Raji (cell line): ENCODE results near the gene NPSR1.

Source experiments
- POLR2A ChIP-seq: IDR thresholded peaks from 2 replicates; pipeline ENCODE4 v1.6.1; 2011; ENCODE audit warnings: low read depth, low read length, control low read depth; ENCODE audit not compliant: insufficient read depth

NPSR1 gene

DNA sequence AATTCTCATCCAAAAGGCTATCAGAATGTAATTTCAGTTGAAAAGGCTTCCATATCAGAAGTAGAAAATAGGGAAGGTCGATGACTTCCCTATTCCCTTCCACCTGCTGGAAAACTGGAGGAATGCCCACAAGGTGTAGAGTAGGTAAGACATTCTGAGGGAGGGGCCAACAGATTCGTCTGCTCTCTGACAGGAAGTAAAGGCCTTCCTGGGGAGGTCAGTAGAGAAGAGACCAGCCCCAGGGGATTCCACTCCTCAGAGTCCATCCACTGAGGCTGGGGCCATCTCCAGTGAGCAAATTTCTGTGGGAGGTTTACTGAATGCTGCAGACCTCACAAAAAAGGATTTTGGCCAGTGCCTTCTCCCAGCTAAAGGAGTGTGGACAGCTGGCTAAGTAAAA lies 19.5 kb downstream of the NPSR1 start:
- TF ChIP-seq POLR2A = no peak

DNA sequence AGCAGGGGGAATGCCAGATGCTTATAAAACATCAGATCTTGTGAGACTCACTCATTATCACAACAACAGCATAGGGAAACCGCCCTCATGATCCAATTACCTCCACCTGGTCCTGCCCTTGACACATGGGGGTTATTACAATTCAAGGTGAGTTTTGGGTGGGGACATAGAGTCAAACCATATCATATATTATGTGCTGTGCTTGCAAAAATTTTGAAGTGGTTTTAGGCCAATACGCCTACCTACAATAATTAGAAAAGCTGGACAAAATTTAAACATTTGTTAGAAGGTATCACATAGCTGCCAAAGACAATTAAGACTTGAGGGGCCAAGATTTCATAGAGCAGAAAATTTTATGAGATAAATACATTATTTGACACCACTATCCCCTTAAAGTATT lies 29.5 kb downstream of the NPSR1 start:
- TF ChIP-seq POLR2A = no peak

DNA sequence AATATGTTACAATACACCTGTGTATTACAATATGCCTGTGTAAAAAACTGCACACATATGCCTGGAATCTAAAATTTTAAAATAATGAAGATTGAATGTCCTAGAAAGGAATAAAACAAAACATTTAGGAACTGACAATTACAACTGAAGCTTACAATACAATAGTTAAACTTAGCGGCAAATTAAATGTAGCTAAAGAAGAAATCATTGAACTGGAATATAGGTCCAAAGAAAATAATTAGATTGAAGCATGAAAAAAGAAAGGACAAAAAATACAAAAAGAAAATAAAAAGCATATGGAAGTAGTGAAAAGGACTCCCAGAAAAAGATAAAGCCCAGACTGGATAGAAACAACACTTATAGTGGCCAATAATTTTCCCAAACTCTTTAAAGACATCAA lies 38.4 kb downstream of the NPSR1 start:
- TF ChIP-seq POLR2A = no peak

DNA sequence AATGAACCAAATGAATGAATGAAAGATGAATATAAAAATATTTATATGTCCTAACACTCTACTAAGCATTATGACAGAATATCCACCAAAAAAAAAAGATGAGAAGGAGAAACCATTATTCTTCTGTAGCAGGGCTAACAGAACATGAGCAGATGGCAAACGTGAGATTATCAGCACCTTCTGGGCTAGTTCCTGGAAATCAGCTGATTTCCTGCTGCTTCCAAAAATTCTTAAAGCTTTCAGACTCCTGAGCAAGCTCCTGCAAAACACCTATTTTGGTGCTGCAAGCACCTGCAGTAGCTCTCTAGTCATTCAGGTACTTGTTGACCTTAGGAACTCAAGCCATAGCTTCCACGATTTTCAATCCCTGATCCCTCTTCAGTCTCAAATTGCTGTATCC lies 51.8 kb downstream of the NPSR1 start:
- no peak for TF ChIP-seq POLR2A

DNA sequence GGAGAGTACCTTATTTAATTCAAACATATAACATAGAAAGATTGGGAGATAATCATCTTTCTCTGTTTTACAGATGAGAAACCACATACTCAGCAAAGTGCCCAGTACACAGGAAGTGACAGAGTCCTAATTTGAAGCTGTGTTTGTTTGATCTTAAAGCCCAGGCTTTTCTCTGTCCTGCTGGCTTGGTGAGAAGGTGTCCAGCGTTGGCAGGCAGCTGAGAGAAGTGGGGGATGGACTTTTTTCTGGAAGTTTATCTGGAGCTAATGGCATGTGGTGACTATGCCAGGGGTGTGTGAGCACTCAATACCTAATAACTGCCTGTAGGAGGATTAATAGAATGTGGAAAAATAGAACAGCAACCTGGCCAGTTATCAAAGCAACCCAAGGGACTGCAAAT lies 60.8 kb downstream of the NPSR1 start:
- TF ChIP-seq POLR2A = no peak

DNA sequence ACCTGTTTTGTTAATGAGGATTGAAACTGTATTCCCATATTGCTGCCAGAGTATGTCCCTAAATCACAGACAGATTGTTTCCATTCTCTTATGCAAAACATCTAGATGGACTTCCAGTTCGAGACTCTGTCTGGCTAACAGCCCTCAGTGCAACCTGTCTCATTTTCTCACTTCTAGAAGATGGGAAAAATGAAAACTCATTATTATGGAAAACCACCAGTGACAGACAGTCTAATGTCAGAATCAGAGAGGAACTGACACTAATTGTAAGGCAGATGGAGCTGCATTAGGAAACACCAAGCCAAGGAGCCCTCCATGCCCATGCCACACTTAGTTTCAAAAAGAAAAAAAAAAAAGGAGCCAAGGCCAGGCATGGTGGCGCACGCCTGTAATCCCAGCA lies 61.6 kb downstream of the NPSR1 start:
- TF ChIP-seq POLR2A = no peak

DNA sequence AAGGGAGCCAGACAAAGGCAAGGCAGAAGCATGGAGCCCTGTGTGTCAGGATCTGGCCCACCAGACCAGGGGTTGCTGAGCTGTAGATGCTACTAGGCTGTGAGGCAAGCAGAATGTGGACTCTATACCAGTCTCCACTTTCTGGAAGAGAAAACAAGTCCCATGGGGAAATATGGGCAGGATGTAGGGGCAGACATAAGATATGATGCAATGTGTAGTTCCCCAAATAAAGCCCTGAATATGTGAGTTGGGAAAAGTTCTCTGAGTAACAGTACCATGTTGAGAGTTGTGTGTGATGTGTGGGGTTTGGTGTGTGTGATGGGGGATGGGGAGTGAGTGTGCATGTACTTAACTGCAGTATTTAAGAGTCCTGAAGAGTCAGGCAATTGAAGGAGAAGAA lies 62.3 kb downstream of the NPSR1 start:
- TF ChIP-seq POLR2A = no peak

DNA sequence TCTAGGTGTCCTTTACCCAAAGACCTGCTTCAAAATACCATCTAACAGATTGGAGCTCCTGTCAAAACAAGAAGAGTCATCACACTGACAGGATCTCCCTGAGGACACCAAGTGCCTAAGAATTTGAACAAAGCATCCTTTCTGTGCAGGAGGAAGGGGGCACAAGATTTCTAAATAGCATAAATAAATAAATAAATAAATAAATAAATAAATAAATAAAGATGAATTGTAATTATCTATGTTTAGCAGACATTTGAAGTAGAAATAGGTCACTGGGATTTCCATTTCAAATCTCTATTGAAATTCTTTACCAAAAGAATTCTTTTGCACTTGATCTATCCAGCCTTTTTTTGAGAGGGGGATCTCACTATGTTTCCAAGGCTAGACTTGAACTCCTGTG lies 65.3 kb downstream of the NPSR1 start:
- no peak for TF ChIP-seq POLR2A

DNA sequence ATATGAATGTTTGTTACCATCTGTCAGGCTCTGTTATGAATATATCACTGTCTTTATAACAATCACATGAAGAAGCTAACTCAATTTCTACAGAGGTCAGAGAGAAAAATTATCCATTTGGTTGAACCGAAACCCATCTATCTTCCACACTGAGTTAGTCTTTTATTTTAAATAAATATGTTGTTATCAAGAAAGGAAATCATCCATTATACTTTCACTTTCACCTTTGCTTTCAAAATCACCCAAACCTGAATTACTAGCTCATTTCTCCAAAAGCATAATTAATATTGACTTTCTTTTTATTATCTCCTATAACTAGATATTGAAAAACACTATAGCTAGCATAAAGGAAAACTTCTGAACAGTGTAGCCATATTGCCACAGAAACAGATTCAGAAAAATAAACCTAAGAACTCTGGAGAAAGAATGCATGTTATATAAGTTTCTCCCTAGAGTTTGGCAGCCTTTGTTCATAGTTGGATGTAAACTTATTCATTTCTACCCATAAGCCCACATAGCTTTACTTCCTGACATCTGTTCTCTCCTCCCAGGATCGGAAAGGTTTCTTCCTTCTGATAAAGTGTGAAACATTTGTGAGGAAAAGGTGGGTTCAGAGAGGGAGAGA lies 66.0 kb downstream of the NPSR1 start:
- no peak for TF ChIP-seq POLR2A

DNA sequence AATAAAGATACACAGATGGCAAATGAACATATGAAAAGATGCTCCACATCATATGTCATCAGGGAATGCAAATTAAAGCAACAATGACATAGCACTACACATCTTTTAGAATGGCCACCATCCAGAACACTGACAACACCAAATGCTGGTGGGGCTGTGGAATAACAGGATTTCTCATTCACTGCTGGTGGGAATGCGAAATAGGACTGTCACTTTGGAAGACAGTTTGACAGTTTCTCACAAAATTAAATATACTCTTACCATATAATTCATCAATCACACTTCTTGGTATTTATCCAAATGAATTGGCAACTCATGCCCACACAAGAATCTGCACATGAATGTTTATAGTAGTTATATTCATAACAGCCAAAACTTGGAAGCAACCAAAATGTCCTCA lies 68.2 kb downstream of the NPSR1 start:
- TF ChIP-seq POLR2A = no peak

DNA sequence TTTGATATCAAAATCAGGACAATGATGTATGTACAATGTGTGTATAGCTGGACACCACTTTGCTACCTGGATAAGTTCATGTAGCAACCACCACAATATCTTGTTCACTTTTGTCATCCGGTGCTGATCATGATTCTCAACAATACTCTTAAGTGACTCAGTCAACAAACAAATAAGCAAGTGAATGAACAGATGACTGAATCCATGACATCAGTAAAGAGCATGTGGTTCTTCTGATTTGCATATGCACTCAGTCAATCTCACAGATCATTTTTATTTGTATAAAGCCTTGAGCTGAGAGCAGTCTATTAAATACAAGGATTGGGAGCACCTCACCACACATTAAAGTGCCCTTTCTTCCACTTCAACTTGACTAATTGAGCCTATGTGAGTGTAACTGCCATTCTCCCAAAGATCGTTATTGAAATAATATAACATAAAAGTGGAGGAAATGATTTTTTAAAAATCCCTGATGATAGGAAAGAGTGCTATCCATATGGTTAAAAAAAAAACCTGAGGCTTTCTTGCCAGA lies 69.5 kb downstream of the NPSR1 start:
- TF ChIP-seq POLR2A = no peak

DNA sequence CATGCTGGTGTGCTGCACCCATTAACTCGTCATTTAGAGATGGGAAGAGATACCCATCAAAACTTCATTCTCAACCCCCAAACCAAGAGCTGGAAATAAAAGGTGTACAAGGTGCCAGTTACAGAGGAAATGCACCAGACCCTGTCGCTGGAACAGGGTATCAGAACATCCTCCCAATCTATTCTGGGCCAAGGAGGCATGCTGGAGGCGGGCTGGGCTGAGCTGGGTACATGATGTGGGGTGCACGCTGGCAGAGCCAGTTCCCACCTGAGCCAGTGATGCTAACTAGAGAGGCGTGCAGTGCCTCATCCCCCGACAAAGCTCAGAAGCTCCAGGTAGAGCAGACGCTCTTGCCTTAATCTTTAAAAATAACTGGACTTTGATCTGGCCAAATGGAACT lies 70.1 kb downstream of the NPSR1 start:
- no peak for TF ChIP-seq POLR2A

DNA sequence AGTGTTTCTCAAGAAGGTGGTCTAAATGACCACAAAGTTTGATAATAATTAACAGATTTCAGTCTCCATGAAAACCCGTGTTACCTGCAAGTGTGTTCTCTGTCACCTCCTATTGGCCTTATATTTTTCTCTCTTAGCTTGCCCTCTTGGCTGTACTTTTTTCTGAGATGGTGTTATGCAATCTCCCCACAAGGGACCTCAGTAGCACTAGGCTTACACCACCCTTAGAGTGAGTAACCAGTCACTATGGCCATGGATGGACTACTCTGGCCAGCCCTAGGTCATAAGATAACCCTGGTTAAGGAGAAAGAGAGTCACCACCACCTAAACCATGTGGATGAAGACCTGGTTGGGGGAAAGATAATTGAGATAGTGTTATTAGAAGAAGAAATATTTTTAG lies 76.8 kb downstream of the NPSR1 start:
- no peak for TF ChIP-seq POLR2A

DNA sequence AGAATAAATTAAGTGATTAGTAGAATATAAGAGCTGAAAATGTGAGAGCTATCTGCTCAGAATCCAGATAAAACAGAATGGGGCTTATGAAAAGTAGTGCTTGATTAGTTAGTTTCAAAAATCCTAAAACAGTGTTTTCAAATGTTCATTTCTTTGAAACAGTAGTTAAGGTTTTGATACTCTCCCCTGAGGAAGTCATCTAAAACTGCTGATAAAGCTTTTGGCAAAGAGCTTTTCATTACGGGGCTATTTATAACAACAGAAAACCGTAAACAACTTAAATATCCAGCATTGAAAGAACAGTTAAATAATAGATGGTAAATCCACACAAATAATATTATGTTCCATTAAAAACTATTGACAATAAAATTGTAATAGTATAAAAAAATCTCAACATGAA lies 77.5 kb downstream of the NPSR1 start:
- TF ChIP-seq POLR2A = no peak

DNA sequence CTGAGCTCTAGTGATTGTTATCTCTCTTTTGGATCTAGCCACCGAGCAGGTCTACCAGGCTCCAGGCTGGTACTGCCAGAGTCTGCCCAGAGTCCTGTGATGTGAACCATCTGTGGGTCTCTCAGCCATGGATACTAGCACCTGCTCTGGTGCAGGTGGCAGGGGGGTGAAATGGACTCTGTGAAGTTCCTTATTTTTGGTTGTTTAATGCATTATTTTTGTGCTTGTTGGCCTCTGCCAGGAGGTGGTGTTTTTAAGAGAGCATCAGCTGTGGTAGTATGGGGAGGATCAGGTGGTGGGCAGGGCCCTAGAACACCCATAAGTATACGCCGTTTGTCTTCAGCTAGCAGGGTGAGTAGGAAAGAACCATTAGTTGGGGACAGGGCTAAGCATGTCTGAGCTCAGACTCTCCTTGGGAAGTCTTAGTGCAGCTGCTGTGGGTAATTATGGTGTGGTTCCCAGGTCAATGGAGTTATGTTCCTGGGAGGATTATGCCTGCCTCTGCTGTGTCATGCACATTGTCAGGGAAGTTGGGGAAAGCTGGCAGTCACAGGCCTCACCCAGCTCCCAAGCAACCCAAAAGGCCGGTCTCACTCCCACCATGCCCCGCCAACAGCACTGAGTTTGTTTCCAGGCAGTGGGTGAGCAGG lies 81.8 kb downstream of the NPSR1 start:
- TF ChIP-seq POLR2A = no peak

DNA sequence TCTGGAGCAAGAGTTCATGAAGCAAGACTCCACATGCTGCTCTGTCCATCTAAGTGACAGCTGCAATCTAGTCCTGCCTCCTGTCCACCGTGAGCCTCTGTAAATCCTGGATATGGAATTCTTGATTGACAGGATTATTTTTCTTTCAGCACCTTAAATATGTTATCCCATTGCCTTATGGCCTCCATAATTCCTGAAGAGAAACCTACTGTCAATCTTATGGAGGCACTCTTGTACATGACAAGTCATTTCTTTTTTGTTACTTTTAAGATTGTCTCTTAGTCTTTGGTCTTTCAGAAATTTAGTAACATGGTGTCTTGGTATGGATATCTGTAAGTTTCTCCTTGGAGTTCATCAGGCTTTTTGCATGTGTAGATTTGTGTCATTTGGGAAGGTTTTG lies 82.8 kb downstream of the NPSR1 start:
- TF ChIP-seq POLR2A = no peak
